ENCODE measurements around the gene TTC31.
"Not testable (repeated sequence)": the region's sequence is repeated elsewhere in the genome, so short reads cannot be mapped to it uniquely, and the experiment has no call there.

Gene TTC31

GRCh38 chr2:74458938-74459363, 23.9 kb upstream of the TTC31 start:
- Histone ChIP-seq H3K4me1 (ENCODE audit: control insufficient read depth, insufficient read depth, low read length, poor library complexity, severe bottlenecking) (peaks cover 17% of the 10 kb centered on the region), H3K36me3 (ENCODE audit: control insufficient read depth, insufficient read depth, low read length) (peaks cover 33% of the 10 kb centered on the region), H3K4me3 (ENCODE audit: extremely low read depth, insufficient read depth, low read length, poor library complexity, severe bottlenecking) (peak overlapping the region; percentile 97), H3K27ac (ENCODE audit: low read depth, low read length, severe bottlenecking) (peak overlapping the region; percentile 53), H3K9me3 (ENCODE audit: control insufficient read depth, low read length) (no peaks in the 10 kb centered on the region)
- 19% methylated on average over 7 of the region's 10 CpGs; no CpG with 5 or more reads in 1 of the 2 experiments for WGBS, 2 experiments (ENCODE audit: insufficient coverage in 2 of 2)

GRCh38 chr2:74459503-74460118, 23.3 kb upstream of the TTC31 start:
- not testable (repeated sequence) for H3K9me3 ChIP-seq (ENCODE audit: control insufficient read depth, low read length); H3K27ac ChIP-seq (ENCODE audit: low read depth, low read length, severe bottlenecking)
- H3K36me3 ChIP-seq (ENCODE audit: control insufficient read depth, insufficient read depth, low read length), result peaks cover 33% of the 10 kb centered on the region
- 82 to 84% methylated on average over 10 to 13 of the region's 13 CpGs for WGBS, 2 experiments (ENCODE audit: insufficient coverage in 2 of 2)
- H3K4me3 ChIP-seq (ENCODE audit: extremely low read depth, insufficient read depth, low read length, poor library complexity, severe bottlenecking), result peak overlapping the region; percentile 97
- H3K4me1 ChIP-seq (ENCODE audit: control insufficient read depth, insufficient read depth, low read length, poor library complexity, severe bottlenecking), result peaks cover 19% of the 10 kb centered on the region

GRCh38 chr2:74460187-74460586, 22.7 kb upstream of the TTC31 start:
- Histone ChIP-seq H3K4me1 (ENCODE audit: control insufficient read depth, insufficient read depth, low read length, poor library complexity, severe bottlenecking) (peaks cover 19% of the 10 kb centered on the region), H3K36me3 (ENCODE audit: control insufficient read depth, insufficient read depth, low read length) (peaks cover 33% of the 10 kb centered on the region)
- H3K27ac ChIP-seq (ENCODE audit: low read depth, low read length, severe bottlenecking); H3K4me3 ChIP-seq (ENCODE audit: extremely low read depth, insufficient read depth, low read length, poor library complexity, severe bottlenecking); H3K9me3 ChIP-seq (ENCODE audit: control insufficient read depth, low read length): not testable (repeated sequence)
- 96 to 100% methylated on average over 2 to 3 of the region's 10 CpGs for WGBS, 2 experiments (ENCODE audit: insufficient coverage in 2 of 2)

- Histone ChIP-seq H3K9me3 (ENCODE audit: control insufficient read depth, low read length) (no peaks in the 10 kb centered on the region), H3K36me3 (ENCODE audit: control insufficient read depth, insufficient read depth, low read length) (peaks cover 33% of the 10 kb centered on the region), H3K4me1 (ENCODE audit: control insufficient read depth, insufficient read depth, low read length, poor library complexity, severe bottlenecking) (peaks cover 15% of the 10 kb centered on the region), H3K27ac (ENCODE audit: low read depth, low read length, severe bottlenecking) (no peak overlapping the region), H3K4me3 (ENCODE audit: extremely low read depth, insufficient read depth, low read length, poor library complexity, severe bottlenecking) (no peak overlapping the region)
- WGBS, 2 experiments (ENCODE audit: insufficient coverage in 2 of 2), result 93 to 97% methylated on average over 24 of the region's 27 CpGs
Observed at GRCh38 chr2:74461187-74462053, 21.5 kb upstream of the TTC31 start.

GRCh38 chr2:74462054-74462785, 20.7 kb upstream of the TTC31 start:
- Histone ChIP-seq H3K4me3 (ENCODE audit: extremely low read depth, insufficient read depth, low read length, poor library complexity, severe bottlenecking) (no peak overlapping the region), H3K27ac (ENCODE audit: low read depth, low read length, severe bottlenecking) (no peak overlapping the region), H3K9me3 (ENCODE audit: control insufficient read depth, low read length) (no peaks in the 10 kb centered on the region), H3K36me3 (ENCODE audit: control insufficient read depth, insufficient read depth, low read length) (peaks cover 33% of the 10 kb centered on the region), H3K4me1 (ENCODE audit: control insufficient read depth, insufficient read depth, low read length, poor library complexity, severe bottlenecking) (peaks cover 7% of the 10 kb centered on the region)
- 92 to 97% methylated on average over 18 to 20 of the region's 20 CpGs for WGBS, 2 experiments (ENCODE audit: insufficient coverage in 2 of 2)

- Histone ChIP-seq H3K27ac (ENCODE audit: low read depth, low read length, severe bottlenecking) (no peak overlapping the region), H3K4me1 (ENCODE audit: control insufficient read depth, insufficient read depth, low read length, poor library complexity, severe bottlenecking) (peaks cover 7% of the 10 kb centered on the region), H3K36me3 (ENCODE audit: control insufficient read depth, insufficient read depth, low read length) (peaks cover 33% of the 10 kb centered on the region), H3K4me3 (ENCODE audit: extremely low read depth, insufficient read depth, low read length, poor library complexity, severe bottlenecking) (no peak overlapping the region), H3K9me3 (ENCODE audit: control insufficient read depth, low read length) (no peaks in the 10 kb centered on the region)
- WGBS, 2 experiments (ENCODE audit: insufficient coverage in 2 of 2), result 85 to 100% methylated on average over 4 of the region's 4 CpGs
Observed at GRCh38 chr2:74462786-74463105, 20.1 kb upstream of the TTC31 start.

GRCh38 chr2:74464406-74464805, 18.5 kb upstream of the TTC31 start:
- Histone ChIP-seq H3K4me1 (ENCODE audit: control insufficient read depth, insufficient read depth, low read length, poor library complexity, severe bottlenecking) (peaks cover 4% of the 10 kb centered on the region), H3K9me3 (ENCODE audit: control insufficient read depth, low read length) (no peaks in the 10 kb centered on the region), H3K4me3 (ENCODE audit: extremely low read depth, insufficient read depth, low read length, poor library complexity, severe bottlenecking) (peak overlapping the region; percentile 89), H3K27ac (ENCODE audit: low read depth, low read length, severe bottlenecking) (no peak overlapping the region), H3K36me3 (ENCODE audit: control insufficient read depth, insufficient read depth, low read length) (peaks cover 33% of the 10 kb centered on the region)
- WGBS, 2 experiments (ENCODE audit: insufficient coverage in 2 of 2), result 15 to 16% methylated on average over 7 to 13 of the region's 13 CpGs

- H3K4me1 ChIP-seq (ENCODE audit: control insufficient read depth, insufficient read depth, low read length, poor library complexity, severe bottlenecking); H3K4me3 ChIP-seq (ENCODE audit: extremely low read depth, insufficient read depth, low read length, poor library complexity, severe bottlenecking); H3K27ac ChIP-seq (ENCODE audit: low read depth, low read length, severe bottlenecking); H3K9me3 ChIP-seq (ENCODE audit: control insufficient read depth, low read length): not testable (repeated sequence)
- 89 to 96% methylated on average over 8 to 11 of the region's 12 CpGs for WGBS, 2 experiments (ENCODE audit: insufficient coverage in 2 of 2)
- peaks cover 17% of the 10 kb centered on the region for H3K36me3 ChIP-seq (ENCODE audit: control insufficient read depth, insufficient read depth, low read length)
Observed at GRCh38 chr2:74470742-74471141, 12.1 kb upstream of the TTC31 start.

- 82 to 93% methylated on average over 8 to 9 of the region's 16 CpGs for WGBS, 2 experiments (ENCODE audit: insufficient coverage in 2 of 2)
- H3K4me3 ChIP-seq (ENCODE audit: extremely low read depth, insufficient read depth, low read length, poor library complexity, severe bottlenecking), result peak overlapping the region; percentile 79
- H3K36me3 ChIP-seq (ENCODE audit: control insufficient read depth, insufficient read depth, low read length), result peaks cover 25% of the 10 kb centered on the region
- H3K4me1 ChIP-seq (ENCODE audit: control insufficient read depth, insufficient read depth, low read length, poor library complexity, severe bottlenecking), result peaks cover 7% of the 10 kb centered on the region
- H3K9me3 ChIP-seq (ENCODE audit: control insufficient read depth, low read length), result no peaks in the 10 kb centered on the region
- peak overlapping the region; percentile 66 for H3K27ac ChIP-seq (ENCODE audit: low read depth, low read length, severe bottlenecking)
Observed at GRCh38 chr2:74471332-74472065, 11.4 kb upstream of the TTC31 start.
